Measurements from ENCODE around the gene FADS6. TPM values are rescaled to one million over a fixed set of nuclear protein-coding genes. Genes with fewer than 3 reads are reported as not detected.

The FADS6 gene
- total RNA-seq, 1 experiment from 2014 or later = 1.2 TPM

DNA sequence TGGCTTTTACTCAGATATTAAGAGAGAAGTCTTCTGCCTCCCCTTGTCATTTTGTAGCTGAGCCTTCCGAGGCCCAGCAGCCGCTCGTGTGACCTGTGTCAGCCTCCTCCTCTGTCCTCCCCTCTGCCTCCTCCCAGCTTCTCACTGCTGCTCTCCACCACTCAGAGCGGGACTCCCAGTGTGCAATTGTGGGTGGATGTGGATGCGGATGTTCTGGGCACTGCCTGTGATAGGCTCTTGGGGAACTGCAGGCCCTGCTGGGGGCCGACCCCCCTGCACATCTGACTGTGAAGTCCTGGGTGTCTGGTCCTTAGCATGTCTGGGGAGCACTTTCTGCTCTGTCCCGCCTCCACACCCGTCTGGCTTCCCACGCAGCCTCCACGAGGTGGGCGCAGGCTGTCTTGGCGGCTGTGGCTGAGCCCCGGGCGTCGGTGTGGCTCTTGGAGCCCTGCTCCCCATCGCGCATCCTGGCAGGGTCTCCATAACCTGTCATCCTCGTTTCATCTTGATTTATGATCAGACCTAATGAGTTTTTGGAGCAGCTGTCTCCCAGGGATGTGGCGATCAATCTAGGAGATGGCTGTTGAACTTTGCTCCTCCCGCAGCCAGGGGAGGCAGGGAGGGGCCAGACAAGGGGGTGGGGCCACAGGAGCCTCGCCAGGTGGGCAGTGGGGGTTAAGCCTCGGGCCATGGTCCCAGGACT, 61.8 kb downstream of the FADS6 start:
- Histone ChIP-seq H3K9me3 (ENCODE audit: control insufficient read depth, low read depth, low read length) (no peaks in the 10 kb centered on the region), H3K4me1 (ENCODE audit: insufficient read depth, low read length) (no peaks in the 10 kb centered on the region), H2BK15ac (ENCODE audit: low read depth, low read length) (no peak overlapping the region), H2BK12ac (ENCODE audit: insufficient read length, low read depth, low read length) (no peak overlapping the region), H3K56ac (ENCODE audit: insufficient read length, low read depth, low read length) (no peak overlapping the region), H3K4me2 (ENCODE audit: insufficient read depth, insufficient read length, low read length) (no peak overlapping the region), H3K14ac (ENCODE audit: insufficient read depth, low read length) (no peak overlapping the region), H2AFZ (ENCODE audit: low read length) (no peak overlapping the region), H4K91ac (ENCODE audit: insufficient read length, low read depth, low read length) (no peak overlapping the region), H3K9ac (ENCODE audit: extremely low read depth, insufficient read length, low read length) (no peak overlapping the region), H4K20me1 (ENCODE audit: control insufficient read depth, insufficient read depth, insufficient read length) (peaks cover 3% of the 10 kb centered on the region), H3K79me2 (ENCODE audit: insufficient read depth, low read length) (no peaks in the 10 kb centered on the region), H3K23ac (ENCODE audit: insufficient read length, low read depth, low read length) (no peak overlapping the region), H3K18ac (ENCODE audit: insufficient read length, low read depth, low read length) (no peak overlapping the region), H3K23me2 (ENCODE audit: insufficient read length, low read depth, low read length, poor library complexity, severe bottlenecking) (no peaks in the 10 kb centered on the region), H3K27ac (ENCODE audit: insufficient read length, low read depth, low read length) (no peak overlapping the region), H3K27me3 (ENCODE audit: insufficient read depth, low read length) (no peaks in the 10 kb centered on the region), H4K8ac (replicated peaks; ENCODE audit: insufficient read length, low read depth, low read length) (no peak overlapping the region), H3K4ac (ENCODE audit: low read depth, low read length) (no peak overlapping the region), H2BK20ac (ENCODE audit: low read depth, low read length, poor library complexity, severe bottlenecking) (no peak overlapping the region), H2BK5ac (ENCODE audit: insufficient read length, low read length) (no peak overlapping the region), H2AK5ac (ENCODE audit: insufficient read length, low read length) (no peak overlapping the region), H4K5ac (ENCODE audit: insufficient read length, low read depth, low read length) (no peak overlapping the region), H3K79me1 (ENCODE audit: insufficient read depth, low read depth, low read length, poor library complexity, severe bottlenecking) (no peaks in the 10 kb centered on the region), H2BK120ac (ENCODE audit: low read depth, low read length, poor library complexity, severe bottlenecking) (no peak overlapping the region), H3T11ph (ENCODE audit: low read length) (no peak overlapping the region)
- Mint-ChIP-seq H3K4me1 (peaks cover 0 to 6% of the 10 kb centered on the region in 2 experiments; a peak in 1 of 4 replicates), H3K4me3 (no peak overlapping the region), H3K27me3 (ENCODE audit: low read depth) (peaks cover 6% of the 10 kb centered on the region), H3K27ac (no peak overlapping the region), H3K36me3 (ENCODE audit: insufficient read depth in 1 of 3, low read depth in 3 of 3) (peaks cover 5 to 10% (median 8%) of the 10 kb centered on the region in 3 experiments; a peak in 6 of 7 replicates), H3K9me3 (no peaks in the 10 kb centered on the region)
- no peak for DNase-seq
- TF ChIP-seq, protein P1, sequence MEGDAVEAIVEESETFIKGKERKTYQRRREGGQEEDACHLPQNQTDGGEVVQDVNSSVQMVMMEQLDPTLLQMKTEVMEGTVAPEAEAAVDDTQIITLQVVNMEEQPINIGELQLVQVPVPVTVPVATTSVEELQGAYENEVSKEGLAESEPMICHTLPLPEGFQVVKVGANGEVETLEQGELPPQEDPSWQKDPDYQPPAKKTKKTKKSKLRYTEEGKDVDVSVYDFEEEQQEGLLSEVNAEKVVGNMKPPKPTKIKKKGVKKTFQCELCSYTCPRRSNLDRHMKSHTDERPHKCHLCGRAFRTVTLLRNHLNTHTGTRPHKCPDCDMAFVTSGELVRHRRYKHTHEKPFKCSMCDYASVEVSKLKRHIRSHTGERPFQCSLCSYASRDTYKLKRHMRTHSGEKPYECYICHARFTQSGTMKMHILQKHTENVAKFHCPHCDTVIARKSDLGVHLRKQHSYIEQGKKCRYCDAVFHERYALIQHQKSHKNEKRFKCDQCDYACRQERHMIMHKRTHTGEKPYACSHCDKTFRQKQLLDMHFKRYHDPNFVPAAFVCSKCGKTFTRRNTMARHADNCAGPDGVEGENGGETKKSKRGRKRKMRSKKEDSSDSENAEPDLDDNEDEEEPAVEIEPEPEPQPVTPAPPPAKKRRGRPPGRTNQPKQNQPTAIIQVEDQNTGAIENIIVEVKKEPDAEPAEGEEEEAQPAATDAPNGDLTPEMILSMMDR (conservative IDR thresholded peaks at IDR 0.05) = no peak
- WGBS (ENCODE audit: extremely low coverage, insufficient read length, low lambda C conversion rate) = no CpG with 5 or more reads among the region's 22 CpGs
